ENCODE measurements around the gene ANO8.

DNA sequence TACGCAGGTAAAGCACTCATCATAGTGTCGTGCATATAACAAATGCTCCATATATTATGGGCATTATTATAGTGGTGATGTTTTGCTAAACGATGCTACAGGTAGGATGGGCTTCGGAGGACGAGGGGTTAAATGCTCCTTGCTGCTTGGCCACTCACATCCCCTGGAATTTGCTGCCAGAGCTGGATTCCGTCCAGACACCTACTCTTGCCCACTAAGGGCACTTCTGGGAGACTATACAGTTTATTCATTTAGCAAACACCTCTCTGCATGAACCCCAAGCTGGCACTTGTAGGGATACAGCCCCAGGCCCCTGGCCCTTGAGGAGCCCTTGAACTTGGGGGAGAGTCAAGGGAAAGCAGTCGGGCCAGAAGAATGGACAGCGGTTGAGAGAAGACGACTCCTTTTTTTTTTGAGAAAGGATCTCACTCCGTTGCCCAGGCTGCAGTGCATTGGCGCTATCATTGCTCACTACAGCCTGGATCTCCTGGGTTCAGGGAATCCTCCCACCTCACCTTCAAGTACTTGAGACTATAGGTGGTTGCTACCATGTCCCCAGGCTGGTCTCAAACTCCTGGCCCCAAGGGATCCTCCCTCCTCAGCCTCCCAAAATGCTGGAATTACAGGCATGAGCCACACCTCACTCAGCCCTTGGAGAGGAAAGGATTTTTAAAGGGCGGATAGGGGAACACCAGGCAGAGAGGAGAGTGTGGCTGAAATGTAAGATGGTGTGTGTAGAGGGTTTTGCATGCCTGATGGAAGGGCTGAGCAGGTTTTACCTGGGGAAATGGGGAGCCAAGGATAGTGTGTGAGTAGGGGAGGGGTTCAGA lies 30.1 kb downstream of the ANO8 start:
- TF ChIP-seq, protein P1, sequence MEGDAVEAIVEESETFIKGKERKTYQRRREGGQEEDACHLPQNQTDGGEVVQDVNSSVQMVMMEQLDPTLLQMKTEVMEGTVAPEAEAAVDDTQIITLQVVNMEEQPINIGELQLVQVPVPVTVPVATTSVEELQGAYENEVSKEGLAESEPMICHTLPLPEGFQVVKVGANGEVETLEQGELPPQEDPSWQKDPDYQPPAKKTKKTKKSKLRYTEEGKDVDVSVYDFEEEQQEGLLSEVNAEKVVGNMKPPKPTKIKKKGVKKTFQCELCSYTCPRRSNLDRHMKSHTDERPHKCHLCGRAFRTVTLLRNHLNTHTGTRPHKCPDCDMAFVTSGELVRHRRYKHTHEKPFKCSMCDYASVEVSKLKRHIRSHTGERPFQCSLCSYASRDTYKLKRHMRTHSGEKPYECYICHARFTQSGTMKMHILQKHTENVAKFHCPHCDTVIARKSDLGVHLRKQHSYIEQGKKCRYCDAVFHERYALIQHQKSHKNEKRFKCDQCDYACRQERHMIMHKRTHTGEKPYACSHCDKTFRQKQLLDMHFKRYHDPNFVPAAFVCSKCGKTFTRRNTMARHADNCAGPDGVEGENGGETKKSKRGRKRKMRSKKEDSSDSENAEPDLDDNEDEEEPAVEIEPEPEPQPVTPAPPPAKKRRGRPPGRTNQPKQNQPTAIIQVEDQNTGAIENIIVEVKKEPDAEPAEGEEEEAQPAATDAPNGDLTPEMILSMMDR (conservative IDR thresholded peaks at IDR 0.05; ENCODE audit: low read depth in 2 of 2), result no peak
- TF ChIP-seq EZH2 (IDR thresholded peaks at IDR 0.05; ENCODE audit: low read depth, unreplicated experiment) (no peak), CREB1 (CRISPR knock-in tag; IDR thresholded peaks at IDR 0.05; ENCODE audit: low read depth) (no peak), POLR2AphosphoS5 (IDR thresholded peaks at IDR 0.05; ENCODE audit: low read depth) (no peak)
- TF ChIP-seq, protein P2, sequence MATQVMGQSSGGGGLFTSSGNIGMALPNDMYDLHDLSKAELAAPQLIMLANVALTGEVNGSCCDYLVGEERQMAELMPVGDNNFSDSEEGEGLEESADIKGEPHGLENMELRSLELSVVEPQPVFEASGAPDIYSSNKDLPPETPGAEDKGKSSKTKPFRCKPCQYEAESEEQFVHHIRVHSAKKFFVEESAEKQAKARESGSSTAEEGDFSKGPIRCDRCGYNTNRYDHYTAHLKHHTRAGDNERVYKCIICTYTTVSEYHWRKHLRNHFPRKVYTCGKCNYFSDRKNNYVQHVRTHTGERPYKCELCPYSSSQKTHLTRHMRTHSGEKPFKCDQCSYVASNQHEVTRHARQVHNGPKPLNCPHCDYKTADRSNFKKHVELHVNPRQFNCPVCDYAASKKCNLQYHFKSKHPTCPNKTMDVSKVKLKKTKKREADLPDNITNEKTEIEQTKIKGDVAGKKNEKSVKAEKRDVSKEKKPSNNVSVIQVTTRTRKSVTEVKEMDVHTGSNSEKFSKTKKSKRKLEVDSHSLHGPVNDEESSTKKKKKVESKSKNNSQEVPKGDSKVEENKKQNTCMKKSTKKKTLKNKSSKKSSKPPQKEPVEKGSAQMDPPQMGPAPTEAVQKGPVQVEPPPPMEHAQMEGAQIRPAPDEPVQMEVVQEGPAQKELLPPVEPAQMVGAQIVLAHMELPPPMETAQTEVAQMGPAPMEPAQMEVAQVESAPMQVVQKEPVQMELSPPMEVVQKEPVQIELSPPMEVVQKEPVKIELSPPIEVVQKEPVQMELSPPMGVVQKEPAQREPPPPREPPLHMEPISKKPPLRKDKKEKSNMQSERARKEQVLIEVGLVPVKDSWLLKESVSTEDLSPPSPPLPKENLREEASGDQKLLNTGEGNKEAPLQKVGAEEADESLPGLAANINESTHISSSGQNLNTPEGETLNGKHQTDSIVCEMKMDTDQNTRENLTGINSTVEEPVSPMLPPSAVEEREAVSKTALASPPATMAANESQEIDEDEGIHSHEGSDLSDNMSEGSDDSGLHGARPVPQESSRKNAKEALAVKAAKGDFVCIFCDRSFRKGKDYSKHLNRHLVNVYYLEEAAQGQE (IDR thresholded peaks at IDR 0.05; ENCODE audit: unreplicated experiment), result no peak
